Measurements from ENCODE around the gene NFAM1. TPM values are rescaled to one million over a fixed set of nuclear protein-coding genes. Genes with fewer than 3 reads are reported as not detected.

The NFAM1 gene
- polyA plus RNA-seq (2012; ENCODE audit: missing spikeins) = 0.32 TPM

- FAIRE-seq (no peak), DNase-seq (ENCODE audit: insufficient read length) (no peak)
- TF ChIP-seq POLR2A (IDR thresholded peaks at IDR 0.05; ENCODE audit: low read depth, low read length) (no peak), TAF1 (IDR thresholded peaks at IDR 0.05; ENCODE audit: borderline replicate concordance, low read depth, low read length) (no peak), POLR2AphosphoS5 (IDR thresholded peaks at IDR 0.05; ENCODE audit: low read depth, low read length) (no peak)
Observed at GRCh38 chr22:42432020-42432596, at the start of gene NFAM1. Gene NFAM1, minus strand, starts transcription at chr22:42432403. Its CDS starts 46 bp downstream, at chr22:42432357.

- TF ChIP-seq POLR2A (IDR thresholded peaks at IDR 0.05; ENCODE audit: low read depth, low read length) = no peak
- no peak for TF ChIP-seq TAF1 (IDR thresholded peaks at IDR 0.05; ENCODE audit: borderline replicate concordance, low read depth, low read length)
- TF ChIP-seq POLR2AphosphoS5 (IDR thresholded peaks at IDR 0.05; ENCODE audit: low read depth, low read length) = no peak
- FAIRE-seq (no peak), DNase-seq (ENCODE audit: insufficient read length) (no peak)
Observed at GRCh38 chr22:42475122-42475521, 42.9 kb upstream of the NFAM1 start.

GRCh38 chr22:42473484-42474193 lies 41.4 kb upstream of the NFAM1 start:
- peak; percentile 92 for FAIRE-seq
- TF ChIP-seq TAF1 (IDR thresholded peaks at IDR 0.05; ENCODE audit: borderline replicate concordance, low read depth, low read length) = no peak
- TF ChIP-seq POLR2AphosphoS5 (IDR thresholded peaks at IDR 0.05; ENCODE audit: low read depth, low read length) = no peak
- TF ChIP-seq POLR2A (IDR thresholded peaks at IDR 0.05; ENCODE audit: low read depth, low read length) = no peak
- DNase-seq (ENCODE audit: insufficient read length) = no peak

DNA sequence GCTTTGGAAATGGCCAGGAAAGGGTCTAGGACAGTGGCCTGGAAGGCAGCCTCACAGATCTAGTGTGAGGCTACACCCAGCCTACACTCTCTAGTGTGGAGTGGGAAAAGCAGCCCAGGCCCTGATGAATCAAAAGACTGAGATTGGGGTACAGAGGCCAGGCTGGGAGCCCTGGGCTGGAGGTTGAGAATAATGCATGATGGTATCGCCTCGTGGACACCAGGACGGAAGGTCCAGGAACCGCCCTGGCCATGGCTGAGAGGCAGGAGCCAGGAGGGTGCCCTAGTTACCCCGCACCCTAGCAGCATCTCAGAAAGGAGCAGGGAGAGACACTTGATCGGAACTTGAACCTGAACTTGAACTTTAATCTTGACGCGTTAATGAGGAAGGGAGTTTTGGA lies 40.5 kb upstream of the NFAM1 start:
- no peak for TF ChIP-seq POLR2A (IDR thresholded peaks at IDR 0.05; ENCODE audit: low read depth, low read length)
- no peak for TF ChIP-seq POLR2AphosphoS5 (IDR thresholded peaks at IDR 0.05; ENCODE audit: low read depth, low read length)
- TF ChIP-seq TAF1 (IDR thresholded peaks at IDR 0.05; ENCODE audit: borderline replicate concordance, low read depth, low read length) = no peak
- FAIRE-seq (no peak), DNase-seq (ENCODE audit: insufficient read length) (no peak)

DNA sequence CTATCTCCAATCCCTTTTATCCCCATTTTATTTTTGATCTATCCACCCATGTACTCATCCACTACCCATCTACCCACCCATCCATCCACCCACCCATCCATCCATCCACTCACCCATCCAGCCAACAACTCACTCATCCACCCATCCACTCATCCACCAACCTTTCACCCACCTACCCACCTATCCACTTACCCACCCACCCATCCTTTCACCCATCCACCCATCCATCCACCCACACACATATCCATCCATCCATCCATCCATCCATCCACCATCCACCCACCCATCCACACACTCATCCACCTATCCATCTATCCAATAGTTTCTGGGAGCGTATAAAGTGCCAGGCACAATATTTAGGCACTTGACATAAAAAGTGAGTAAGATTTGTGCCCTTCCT lies 39.2 kb upstream of the NFAM1 start:
- no peak for TF ChIP-seq POLR2AphosphoS5 (IDR thresholded peaks at IDR 0.05; ENCODE audit: low read depth, low read length)
- TF ChIP-seq TAF1 (IDR thresholded peaks at IDR 0.05; ENCODE audit: borderline replicate concordance, low read depth, low read length) = no peak
- TF ChIP-seq POLR2A (IDR thresholded peaks at IDR 0.05; ENCODE audit: low read depth, low read length) = no peak

GRCh38 chr22:42470366-42471082 lies 38.3 kb upstream of the NFAM1 start:
- no peak for FAIRE-seq
- DNase-seq (ENCODE audit: insufficient read length) = no peak
- TF ChIP-seq TAF1 (IDR thresholded peaks at IDR 0.05; ENCODE audit: borderline replicate concordance, low read depth, low read length) (no peak), POLR2A (IDR thresholded peaks at IDR 0.05; ENCODE audit: low read depth, low read length) (no peak), POLR2AphosphoS5 (IDR thresholded peaks at IDR 0.05; ENCODE audit: low read depth, low read length) (no peak)

More for the DNA sequence above, 39.2 kb upstream of the NFAM1 start:
- FAIRE-seq = no peak
- DNase-seq (ENCODE audit: insufficient read length) = no peak

GRCh38 chr22:42468841-42469240 lies 36.6 kb upstream of the NFAM1 start:
- no peak for TF ChIP-seq POLR2AphosphoS5 (IDR thresholded peaks at IDR 0.05; ENCODE audit: low read depth, low read length)
- no peak for TF ChIP-seq TAF1 (IDR thresholded peaks at IDR 0.05; ENCODE audit: borderline replicate concordance, low read depth, low read length)
- no peak for TF ChIP-seq POLR2A (IDR thresholded peaks at IDR 0.05; ENCODE audit: low read depth, low read length)
- no peak for FAIRE-seq
- no peak for DNase-seq (ENCODE audit: insufficient read length)

DNA sequence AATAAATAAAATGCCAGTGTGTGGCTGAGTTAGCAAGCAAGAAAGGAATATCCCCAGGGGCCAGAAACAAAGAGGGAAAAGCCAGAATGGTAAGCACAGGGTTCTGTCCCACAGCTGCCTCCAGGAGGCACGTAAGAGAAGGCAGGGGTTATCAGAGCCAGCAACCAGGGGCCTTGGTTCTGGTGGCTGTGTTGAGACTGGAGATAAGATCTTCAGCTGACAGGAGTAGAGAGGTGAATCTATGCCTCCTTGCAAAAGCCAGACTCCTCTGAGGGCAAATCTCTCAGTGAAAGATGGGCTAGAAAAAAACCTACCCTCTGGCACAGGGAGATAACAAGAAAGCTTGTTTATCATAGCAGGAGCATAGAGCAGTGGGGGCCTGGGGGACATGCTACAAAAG lies 29.8 kb upstream of the NFAM1 start:
- no peak for DNase-seq (ENCODE audit: insufficient read length)
- TF ChIP-seq TAF1 (IDR thresholded peaks at IDR 0.05; ENCODE audit: borderline replicate concordance, low read depth, low read length) (no peak), POLR2A (IDR thresholded peaks at IDR 0.05; ENCODE audit: low read depth, low read length) (no peak), POLR2AphosphoS5 (IDR thresholded peaks at IDR 0.05; ENCODE audit: low read depth, low read length) (no peak)
- FAIRE-seq = no peak

- no peak for TF ChIP-seq TAF1 (IDR thresholded peaks at IDR 0.05; ENCODE audit: borderline replicate concordance, low read depth, low read length)
- no peak for TF ChIP-seq POLR2A (IDR thresholded peaks at IDR 0.05; ENCODE audit: low read depth, low read length)
- TF ChIP-seq POLR2AphosphoS5 (IDR thresholded peaks at IDR 0.05; ENCODE audit: low read depth, low read length) = no peak
- FAIRE-seq (no peak), DNase-seq (ENCODE audit: insufficient read length) (no peak)
Observed at GRCh38 chr22:42461511-42461910, 29.3 kb upstream of the NFAM1 start.

DNA sequence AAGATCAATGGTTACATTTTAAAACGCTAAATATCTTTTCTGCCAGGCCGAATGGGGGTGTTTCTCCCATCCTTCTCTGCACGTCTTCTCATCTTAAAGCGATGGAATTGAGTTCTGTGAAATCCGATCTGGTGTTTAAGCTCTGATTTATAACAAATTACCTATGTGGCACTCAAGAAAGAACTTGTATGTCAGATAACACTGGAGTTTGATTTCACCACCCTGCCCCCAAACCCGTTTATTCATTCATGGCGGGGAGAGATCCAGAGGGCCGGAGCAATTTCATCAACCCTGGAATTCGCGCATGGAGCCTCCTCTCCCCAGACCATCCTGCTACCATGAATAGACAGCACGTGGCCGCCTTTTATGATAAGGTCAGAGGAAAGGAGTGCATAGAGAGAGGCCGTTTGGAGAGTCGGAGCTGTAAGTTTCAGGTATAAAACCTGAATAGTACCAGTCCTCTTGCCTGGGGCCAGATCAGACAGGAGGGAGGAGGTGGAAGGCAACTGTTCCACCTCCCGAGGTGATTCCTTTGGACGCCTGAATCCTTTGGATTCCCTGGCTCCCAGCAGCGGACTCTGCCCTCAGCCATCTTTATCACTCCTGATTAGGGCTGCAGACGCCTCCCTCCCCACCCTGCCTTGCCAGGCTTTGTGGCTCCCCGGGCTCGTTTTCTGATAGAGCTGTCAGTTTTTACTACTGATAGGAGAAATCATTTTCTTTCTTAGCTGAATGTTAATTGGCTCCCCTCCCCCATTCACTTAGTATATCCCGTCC lies 27.3 kb upstream of the NFAM1 start:
- no peak for FAIRE-seq
- no peak for DNase-seq (ENCODE audit: insufficient read length)
- TF ChIP-seq POLR2A (IDR thresholded peaks at IDR 0.05; ENCODE audit: low read depth, low read length) = no peak
- no peak for TF ChIP-seq TAF1 (IDR thresholded peaks at IDR 0.05; ENCODE audit: borderline replicate concordance, low read depth, low read length)
- no peak for TF ChIP-seq POLR2AphosphoS5 (IDR thresholded peaks at IDR 0.05; ENCODE audit: low read depth, low read length)

- TF ChIP-seq POLR2A (IDR thresholded peaks at IDR 0.05; ENCODE audit: low read depth, low read length) (no peak), POLR2AphosphoS5 (IDR thresholded peaks at IDR 0.05; ENCODE audit: low read depth, low read length) (no peak), TAF1 (IDR thresholded peaks at IDR 0.05; ENCODE audit: borderline replicate concordance, low read depth, low read length) (no peak)
- DNase-seq (ENCODE audit: insufficient read length) (no peak), FAIRE-seq (no peak)
Observed at GRCh38 chr22:42452916-42453315, 20.7 kb upstream of the NFAM1 start.
